ENCODE results near the gene GOLGA6A. TPM values are rescaled to one million over a fixed set of nuclear protein-coding genes. Genes with fewer than 3 reads are reported as not detected.

The GOLGA6A gene
- total RNA-seq, 1 experiment from 2014 or later, result not detected

GRCh38 chr15:74124196-74124595 lies 41.8 kb upstream of the GOLGA6A start:
- no TSS peak for BruUV-seq (replicated peaks)
- peaks cover 13% of the 10 kb centered on the region for H3K27me3 ChIP-seq (replicated peaks; ENCODE audit: insufficient read depth, low read depth, low read length, poor library complexity)
- CTCF ChIA-PET, result no interaction called here
- H3K4me1 ChIP-seq (ENCODE audit: insufficient read depth, low read length, poor library complexity, severe bottlenecking), result peaks cover 9% of the 10 kb centered on the region
- no peak for TF ChIP-seq EZH2 (IDR thresholded peaks at IDR 0.05; ENCODE audit: borderline replicate concordance, low read depth, low read length, poor library complexity, severe bottlenecking)
- no peak for TF ChIP-seq CTCF (conservative IDR thresholded peaks at IDR 0.05; ENCODE audit: low read depth, low read length)
- no peak overlapping the region for H3K4me3 ChIP-seq (ENCODE audit: low read depth, low read length, poor library complexity, severe bottlenecking)
- intact Hi-C loops (cut with micrococcal nuclease; ENCODE audit: unreplicated experiment), result no loop called here
- H3K36me3 ChIP-seq (ENCODE audit: insufficient read depth, low read length, poor library complexity, severe bottlenecking), result no peaks in the 10 kb centered on the region
- DNase-seq (ENCODE audit: low spot score), result no peak
- H3K27ac ChIP-seq (ENCODE audit: low read depth, low read length, poor library complexity, severe bottlenecking), result no peak overlapping the region
- H3K9me3 ChIP-seq (ENCODE audit: low read depth, low read length, poor library complexity, severe bottlenecking), result no peaks in the 10 kb centered on the region
- POLR2A ChIA-PET (ENCODE audit: low non-redundant PET), result no interaction called here

GRCh38 chr15:74123658-74124057 lies 41.3 kb upstream of the GOLGA6A start:
- H3K4me1 ChIP-seq (ENCODE audit: insufficient read depth, low read length, poor library complexity, severe bottlenecking), result peaks cover 3% of the 10 kb centered on the region
- no peak for DNase-seq (ENCODE audit: low spot score)
- H3K27ac ChIP-seq (ENCODE audit: low read depth, low read length, poor library complexity, severe bottlenecking), result no peak overlapping the region
- H3K27me3 ChIP-seq (replicated peaks; ENCODE audit: insufficient read depth, low read depth, low read length, poor library complexity), result peaks cover 8% of the 10 kb centered on the region
- no peak overlapping the region for H3K4me3 ChIP-seq (ENCODE audit: low read depth, low read length, poor library complexity, severe bottlenecking)
- intact Hi-C loops (cut with micrococcal nuclease; ENCODE audit: unreplicated experiment), result no loop called here
- CTCF ChIA-PET, result no interaction called here
- no peaks in the 10 kb centered on the region for H3K9me3 ChIP-seq (ENCODE audit: low read depth, low read length, poor library complexity, severe bottlenecking)
- no peak for TF ChIP-seq EZH2 (IDR thresholded peaks at IDR 0.05; ENCODE audit: borderline replicate concordance, low read depth, low read length, poor library complexity, severe bottlenecking)
- TF ChIP-seq CTCF (conservative IDR thresholded peaks at IDR 0.05; ENCODE audit: low read depth, low read length), result no peak
- POLR2A ChIA-PET (ENCODE audit: low non-redundant PET), result no interaction called here
- H3K36me3 ChIP-seq (ENCODE audit: insufficient read depth, low read length, poor library complexity, severe bottlenecking), result no peaks in the 10 kb centered on the region
- BruUV-seq (replicated peaks), result no TSS peak

- DNase-seq (ENCODE audit: low spot score), result peak; percentile 52
- POLR2A ChIA-PET (ENCODE audit: low non-redundant PET), result no interaction called here
- no peaks in the 10 kb centered on the region for H3K36me3 ChIP-seq (ENCODE audit: insufficient read depth, low read length, poor library complexity, severe bottlenecking)
- no peaks in the 10 kb centered on the region for H3K9me3 ChIP-seq (ENCODE audit: low read depth, low read length, poor library complexity, severe bottlenecking)
- peaks cover 3% of the 10 kb centered on the region for H3K4me1 ChIP-seq (ENCODE audit: insufficient read depth, low read length, poor library complexity, severe bottlenecking)
- H3K4me3 ChIP-seq (ENCODE audit: low read depth, low read length, poor library complexity, severe bottlenecking), result no peak overlapping the region
- intact Hi-C loops (cut with micrococcal nuclease; ENCODE audit: unreplicated experiment), result no loop called here
- no peak overlapping the region for H3K27ac ChIP-seq (ENCODE audit: low read depth, low read length, poor library complexity, severe bottlenecking)
- no TSS peak for BruUV-seq (replicated peaks)
- TF ChIP-seq CTCF (conservative IDR thresholded peaks at IDR 0.05; ENCODE audit: low read depth, low read length) (no peak), EZH2 (IDR thresholded peaks at IDR 0.05; ENCODE audit: borderline replicate concordance, low read depth, low read length, poor library complexity, severe bottlenecking) (no peak)
- CTCF ChIA-PET, result interaction anchor here (1.2 kb wide), 1 partner anchor 184 kb away, joined by 4 read pairs; no protein-coding TSS in a partner anchor
- peaks cover 2% of the 10 kb centered on the region for H3K27me3 ChIP-seq (replicated peaks; ENCODE audit: insufficient read depth, low read depth, low read length, poor library complexity)
Observed at GRCh38 chr15:74123131-74123429, 40.7 kb upstream of the GOLGA6A start.

Data from A673 (cell line).